HCT116 (cell line): ENCODE measurements around the gene KIAA1671. TPM values are rescaled to one million over a fixed set of nuclear protein-coding genes. Genes with fewer than 3 reads are reported as not detected.

ENCODE experiments used
- ATAC-seq: fragments of 200-7000 bp; cut with Tn5 transposase; 2 replicates; pipeline ENCODE4 v1.9.1; 2020; ENCODE audit warnings: mild to moderate bottlenecking, moderate library complexity
- BruUV-seq: library from RNA; stranded (reverse); fragments of 400-500 nt; replicated peaks from 2 replicates; lab custom pipeline; 2021; lab: Mats Ljungman, UMichigan
- CTCF ChIA-PET: fragments of 300-600 bp; sonication (Branson Sonifier 250); formaldehyde crosslinking; loops from one replicate; lab custom pipeline; 2021; ENCODE audit warnings: antibody characterized with exemption; lab: Charles Lee
- POLR2A ChIA-PET: fragments of 300-600, 350-600 bp; sonication (Branson Sonifier 250); formaldehyde crosslinking; loops from one replicate; lab custom pipeline; 2021; ENCODE audit warnings: antibody characterized with exemption; lab: Charles Lee
- RAD21 ChIA-PET, 2 experiments: fragments of 300-600 bp; sonication (Branson Sonifier 250); formaldehyde crosslinking; loops; one replicate each; lab custom pipeline; 2023; ENCODE audit warnings: low total read pairs in 2 of 2; ENCODE audit not compliant: uncharacterized antibody in 2 of 2, unreplicated experiment in 2 of 2, low non-redundant PET in 1 of 2; lab: Charles Lee
- DNase-seq: peaks from one replicate; pipeline ENCODE4 v3.0.0-alpha.2; 2010; ENCODE audit warnings: low read depth, low spot score
- H2AFZ ChIP-seq: fragments of 200-600 bp; shearing (Covaris generic), sonication (generic); 2 replicates; pipeline ENCODE4 v1.6.1; 2017; ENCODE audit warnings: low read depth, mixed run types, mixed read lengths, antibody characterized with exemption, low read length; ENCODE audit not compliant: poor library complexity, severe bottlenecking
- H3K27ac ChIP-seq: 2 replicates; pipeline ENCODE4 v1.5.1; 2012; ENCODE audit warnings: low read depth, low read length
- H3K27me3 ChIP-seq: fragments of 200-600 bp; sonication (generic); 2 replicates; pipeline ENCODE4 v1.6.1; 2016; ENCODE audit warnings: mixed run types, low read length, mixed read lengths; ENCODE audit not compliant: insufficient read depth
- H3K36me3 ChIP-seq, 2 experiments: fragments of 200-500 bp in 1 of 2; fragments of 200-600 bp in 1 of 2; sonication (Bioruptor generic) in 1 of 2; sonication (generic) in 1 of 2; 2 replicates each; pipeline versions ENCODE4 v1.5.1 to v1.6.1; 2014 to 2016; ENCODE audit warnings: low read length in 2 of 2, inconsistent platforms in 1 of 2, mixed read lengths in 1 of 2, mixed run types in 1 of 2; ENCODE audit not compliant: insufficient read depth in 2 of 2, control insufficient read depth in 1 of 2
- H3K4me1 ChIP-seq, 2 experiments: fragments of 200-600 bp in 1 of 2; sonication (generic) in 1 of 2; 2 replicates each; pipeline versions ENCODE4 v1.5.1 to v1.6.1; 2012 to 2017; ENCODE audit warnings: low read length in 2 of 2, inconsistent platforms in 1 of 2, mild to moderate bottlenecking in 1 of 2, mixed read lengths in 1 of 2, mixed run types in 1 of 2, moderate library complexity in 1 of 2; ENCODE audit not compliant: insufficient read depth in 2 of 2, control insufficient read depth in 1 of 2
- H3K4me2 ChIP-seq: fragments of 200-600 bp; sonication (generic); 2 replicates; pipeline ENCODE4 v1.6.1; 2017; ENCODE audit warnings: mixed run types, low read length, mixed read lengths
- H3K4me3 ChIP-seq, 2 experiments: fragments of 200-600 bp in 1 of 2; sonication (generic) in 1 of 2; replicated peaks in 1 of 2; 2 replicates each; pipeline ENCODE4 v1.5.1; 2011 to 2016; ENCODE audit warnings: low read length in 2 of 2, control low read depth in 1 of 2, low read depth in 1 of 2, mild to moderate bottlenecking in 1 of 2, mixed read lengths in 1 of 2, mixed run types in 1 of 2
- H3K79me2 ChIP-seq: fragments of 200-600 bp; sonication (generic); 2 replicates; pipeline ENCODE4 v1.6.1; 2017; ENCODE audit warnings: mild to moderate bottlenecking, mixed run types, low read length, moderate library complexity, mixed read lengths; ENCODE audit not compliant: insufficient read depth
- H3K9ac ChIP-seq: fragments of 200-600 bp; sonication (generic); 2 replicates; pipeline ENCODE4 v1.6.1; 2016; ENCODE audit warnings: low read length, mixed read lengths
- H3K9me2 ChIP-seq: fragments of 200-600 bp; sonication (generic), shearing (Covaris generic); 2 replicates; pipeline ENCODE4 v1.6.1; 2017; ENCODE audit warnings: mixed run types, mild to moderate bottlenecking, moderate library complexity; ENCODE audit not compliant: insufficient read depth
- H3K9me3 ChIP-seq, 2 experiments: fragments of 200-500 bp in 1 of 2; fragments of 200-600 bp in 1 of 2; sonication (Bioruptor generic) in 1 of 2; sonication (generic) in 1 of 2; 2 replicates each; pipeline ENCODE4 v1.6.1; 2014 to 2017; ENCODE audit warnings: low read length in 2 of 2, mixed read lengths in 2 of 2, inconsistent platforms in 1 of 2, low read depth in 1 of 2, mild to moderate bottlenecking in 1 of 2, mixed run types in 1 of 2, moderate library complexity in 1 of 2; ENCODE audit not compliant: control insufficient read depth in 1 of 2, insufficient read depth in 1 of 2
- H4K20me1 ChIP-seq: fragments of 200-600 bp; sonication (generic), shearing (Covaris generic); 2 replicates; pipeline ENCODE4 v1.6.1; 2017; ENCODE audit warnings: mixed run types, mild to moderate bottlenecking, moderate library complexity; ENCODE audit not compliant: insufficient read depth
- CBX3 ChIP-seq: IDR thresholded peaks from 2 replicates; pipeline ENCODE4 v1.6.1; 2012; ENCODE audit warnings: low read depth
- CEBPB ChIP-seq: IDR thresholded peaks from 2 replicates; pipeline ENCODE4 v1.6.1; 2012; ENCODE audit warnings: low read depth
- EGR1 ChIP-seq: IDR thresholded peaks from 2 replicates; pipeline ENCODE4 v1.6.1; 2012; ENCODE audit warnings: low read depth
- ELF1 ChIP-seq: IDR thresholded peaks from 2 replicates; pipeline ENCODE4 v1.6.1; 2012; ENCODE audit warnings: low read depth, borderline replicate concordance
- EZH2phosphoT487 ChIP-seq: fragments of 200-600 bp; IDR thresholded peaks from 2 replicates; pipeline ENCODE4 v1.6.1; 2018; ENCODE audit warnings: antibody characterized with exemption, borderline replicate concordance
- JUND ChIP-seq: IDR thresholded peaks from 2 replicates; pipeline ENCODE4 v1.6.1; 2012
- POLR2A ChIP-seq: IDR thresholded peaks from 2 replicates; pipeline ENCODE4 v1.7.0; 2011; ENCODE audit warnings: borderline replicate concordance; ENCODE audit not compliant: insufficient read depth, insufficient read length; ENCODE audit errors: extremely low read depth
- POLR2AphosphoS5 ChIP-seq: IDR thresholded peaks from 2 replicates; pipeline ENCODE4 v1.6.1; 2011; ENCODE audit warnings: mild to moderate bottlenecking, low read depth, low read length, moderate library complexity
- RAD21 ChIP-seq: IDR thresholded peaks from 2 replicates; pipeline ENCODE4 v1.6.1; 2012; ENCODE audit warnings: low read depth, mild to moderate bottlenecking
- SIN3A ChIP-seq: IDR thresholded peaks from 2 replicates; pipeline ENCODE4 v1.6.1; 2012; ENCODE audit warnings: low read depth
- SP1 ChIP-seq: IDR thresholded peaks from 2 replicates; pipeline ENCODE4 v1.6.1; 2012; ENCODE audit warnings: low read depth
- SRF ChIP-seq: IDR thresholded peaks from 2 replicates; pipeline ENCODE4 v1.6.1; 2012; ENCODE audit warnings: low read depth
- TCF7L2 ChIP-seq: IDR thresholded peaks from 2 replicates; pipeline ENCODE4 v1.7.0; 2011; ENCODE audit warnings: borderline replicate concordance, inconsistent platforms; ENCODE audit not compliant: insufficient read depth, insufficient read length; ENCODE audit errors: extremely low read depth
- ZFX ChIP-seq: fragments of 450-650 bp; IDR thresholded peaks from 2 replicates; pipeline ENCODE4 v1.6.1; 2017
- ZNF274 ChIP-seq: fragments of 200-500 bp; sonication (Bioruptor generic); IDR thresholded peaks from 2 replicates; pipeline ENCODE4 v1.6.1; 2014; ENCODE audit warnings: mild to moderate bottlenecking, low read depth, low read length, inconsistent platforms
- intact Hi-C: fragments of 100-400 bp; cut with micrococcal nuclease; formaldehyde crosslinking; loops from 2 replicates; pipeline ENCODE4 v1.10.0; 2022
- total RNA-seq: library from RNA; stranded (reverse); gene quantifications from one replicate; pipeline ENCODE4 v1.2.1, GENCODE V29; 2021; ENCODE audit not compliant: unreplicated experiment
- TF ChIP-seq, protein P1 (sequence below), 3 experiments: fragments of 200-600 bp in 1 of 3; sonication (generic) in 1 of 3; IDR thresholded peaks in 2 of 3; conservative IDR thresholded peaks in 1 of 3; 2 replicates each; pipeline ENCODE4 v1.5.1; 2012 to 2017; ENCODE audit warnings: low read depth in 2 of 3, low read length in 2 of 3, antibody characterized with exemption in 1 of 3, borderline replicate concordance in 1 of 3, control low read depth in 1 of 3, mild to moderate bottlenecking in 1 of 3, mixed read lengths in 1 of 3, mixed run types in 1 of 3, moderate library complexity in 1 of 3; ENCODE audit not compliant: insufficient read depth in 1 of 3
- TF ChIP-seq, protein P2 (sequence below): IDR thresholded peaks from 2 replicates; pipeline ENCODE4 v1.6.1; 2011; ENCODE audit warnings: mild to moderate bottlenecking, low read length, moderate library complexity; ENCODE audit not compliant: insufficient replicate concordance; ENCODE audit errors: extremely low read depth

The KIAA1671 gene
- total RNA-seq, 1 experiment from 2014 or later, result 36.8 TPM

DNA sequence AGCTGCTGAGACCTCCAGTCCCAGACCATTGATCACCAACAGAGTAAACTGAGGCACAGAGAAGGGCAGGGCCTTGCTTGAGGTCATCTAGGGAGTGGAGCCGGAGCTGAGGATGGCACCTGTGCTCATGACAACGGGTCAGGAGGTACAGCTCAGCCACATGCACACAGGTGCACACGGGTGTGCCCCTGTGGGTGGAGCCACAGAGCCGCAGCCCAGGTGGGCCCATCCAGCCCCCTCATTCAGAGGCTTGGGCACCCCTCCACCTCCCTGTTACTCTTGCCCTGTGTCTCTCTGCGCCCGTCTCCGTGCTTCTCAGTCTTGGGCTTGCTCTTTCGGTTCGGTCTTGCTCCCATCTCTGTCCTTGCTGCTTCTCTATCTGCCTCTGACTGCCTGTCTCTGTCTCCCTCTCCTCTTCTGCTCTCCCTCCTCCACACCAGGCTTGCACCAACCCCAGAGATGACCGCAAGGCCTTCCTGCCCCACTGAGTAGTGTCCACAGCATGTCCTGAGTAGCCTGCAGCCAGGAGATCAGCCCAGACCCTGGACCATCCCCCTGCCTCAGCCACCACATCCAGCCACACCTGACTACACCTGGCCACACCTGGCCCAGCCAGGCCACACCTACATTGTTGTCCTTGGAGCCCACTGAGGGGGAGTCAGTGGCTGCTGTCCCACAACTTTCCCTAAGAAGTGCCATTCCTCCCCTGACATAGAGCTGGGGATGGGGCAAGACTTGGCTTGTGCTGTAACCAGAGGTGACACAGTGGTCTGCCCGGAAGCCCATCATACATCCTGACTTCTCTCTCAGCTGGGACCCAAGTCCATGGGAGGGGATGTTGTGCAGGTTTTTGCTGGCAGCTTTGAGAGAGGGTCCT lies 207.8 kb downstream of the KIAA1671 start:
- H3K79me2 ChIP-seq, result 0 out of 2 replicates have a peak, but pooled peaks cover 3% of the 10 kb centered on the region
- H3K9ac ChIP-seq, result no peak overlapping the region
- intact Hi-C loops, result no loop called here
- H3K9me2 ChIP-seq, result no peaks in the 10 kb centered on the region
- no peak overlapping the region for H2AFZ ChIP-seq
- no peak overlapping the region for H3K4me3 ChIP-seq
- DNase-seq (no peak), ATAC-seq (no peak)
- H3K27ac ChIP-seq, result no peak overlapping the region
- RAD21 ChIA-PET, result no interaction called here
- no peak overlapping the region for H3K4me2 ChIP-seq
- no peaks in the 10 kb centered on the region; a peak in 1 of 4 replicates for H3K36me3 ChIP-seq
- H3K4me1 ChIP-seq, result no peaks in the 10 kb centered on the region
- BruUV-seq, result no TSS peak
- CTCF ChIA-PET, result no interaction called here
- POLR2A ChIA-PET, result no interaction called here
- H3K27me3 ChIP-seq, result no peaks in the 10 kb centered on the region
- no peaks in the 10 kb centered on the region for H3K9me3 ChIP-seq
- H4K20me1 ChIP-seq, result no peaks in the 10 kb centered on the region
- no peak for TF ChIP-seq EGR1
- TF ChIP-seq, protein P1, sequence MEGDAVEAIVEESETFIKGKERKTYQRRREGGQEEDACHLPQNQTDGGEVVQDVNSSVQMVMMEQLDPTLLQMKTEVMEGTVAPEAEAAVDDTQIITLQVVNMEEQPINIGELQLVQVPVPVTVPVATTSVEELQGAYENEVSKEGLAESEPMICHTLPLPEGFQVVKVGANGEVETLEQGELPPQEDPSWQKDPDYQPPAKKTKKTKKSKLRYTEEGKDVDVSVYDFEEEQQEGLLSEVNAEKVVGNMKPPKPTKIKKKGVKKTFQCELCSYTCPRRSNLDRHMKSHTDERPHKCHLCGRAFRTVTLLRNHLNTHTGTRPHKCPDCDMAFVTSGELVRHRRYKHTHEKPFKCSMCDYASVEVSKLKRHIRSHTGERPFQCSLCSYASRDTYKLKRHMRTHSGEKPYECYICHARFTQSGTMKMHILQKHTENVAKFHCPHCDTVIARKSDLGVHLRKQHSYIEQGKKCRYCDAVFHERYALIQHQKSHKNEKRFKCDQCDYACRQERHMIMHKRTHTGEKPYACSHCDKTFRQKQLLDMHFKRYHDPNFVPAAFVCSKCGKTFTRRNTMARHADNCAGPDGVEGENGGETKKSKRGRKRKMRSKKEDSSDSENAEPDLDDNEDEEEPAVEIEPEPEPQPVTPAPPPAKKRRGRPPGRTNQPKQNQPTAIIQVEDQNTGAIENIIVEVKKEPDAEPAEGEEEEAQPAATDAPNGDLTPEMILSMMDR (IDR thresholded peaks at IDR 0.05 in 2 of 3, conservative IDR thresholded peaks at IDR 0.05 in 1 of 3; ENCODE audit: borderline replicate concordance in 1 of 3, insufficient read depth in 1 of 3, low read depth in 2 of 3, low read length in 2 of 3), result no peak
- no peak for TF ChIP-seq CBX3
- TF ChIP-seq POLR2A, result no peak
- TF ChIP-seq POLR2AphosphoS5, result no peak
- TF ChIP-seq CEBPB, result no peak
- no peak for TF ChIP-seq ELF1
- TF ChIP-seq JUND, result no peak
- no peak for TF ChIP-seq ZNF274
- TF ChIP-seq SRF, result no peak
- TF ChIP-seq SP1, result no peak
- no peak for TF ChIP-seq ZFX
- TF ChIP-seq, protein P2, sequence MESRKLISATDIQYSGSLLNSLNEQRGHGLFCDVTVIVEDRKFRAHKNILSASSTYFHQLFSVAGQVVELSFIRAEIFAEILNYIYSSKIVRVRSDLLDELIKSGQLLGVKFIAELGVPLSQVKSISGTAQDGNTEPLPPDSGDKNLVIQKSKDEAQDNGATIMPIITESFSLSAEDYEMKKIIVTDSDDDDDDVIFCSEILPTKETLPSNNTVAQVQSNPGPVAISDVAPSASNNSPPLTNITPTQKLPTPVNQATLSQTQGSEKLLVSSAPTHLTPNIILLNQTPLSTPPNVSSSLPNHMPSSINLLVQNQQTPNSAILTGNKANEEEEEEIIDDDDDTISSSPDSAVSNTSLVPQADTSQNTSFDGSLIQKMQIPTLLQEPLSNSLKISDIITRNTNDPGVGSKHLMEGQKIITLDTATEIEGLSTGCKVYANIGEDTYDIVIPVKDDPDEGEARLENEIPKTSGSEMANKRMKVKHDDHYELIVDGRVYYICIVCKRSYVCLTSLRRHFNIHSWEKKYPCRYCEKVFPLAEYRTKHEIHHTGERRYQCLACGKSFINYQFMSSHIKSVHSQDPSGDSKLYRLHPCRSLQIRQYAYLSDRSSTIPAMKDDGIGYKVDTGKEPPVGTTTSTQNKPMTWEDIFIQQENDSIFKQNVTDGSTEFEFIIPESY, result no peak
- TF ChIP-seq TCF7L2, result no peak
- no peak for TF ChIP-seq EZH2phosphoT487
- no peak for TF ChIP-seq SIN3A
- no peak for TF ChIP-seq RAD21
